HG02678 (cell line): Measurements from ENCODE around the gene THSD8.

Source experiments
- ATAC-seq: cut with Tn5 transposase; IDR thresholded peaks from one replicate; pipeline ENCODE4 v1.9.1; 2021; ENCODE audit warnings: mild to moderate bottlenecking, moderate library complexity; ENCODE audit not compliant: unreplicated experiment

Gene THSD8

DNA sequence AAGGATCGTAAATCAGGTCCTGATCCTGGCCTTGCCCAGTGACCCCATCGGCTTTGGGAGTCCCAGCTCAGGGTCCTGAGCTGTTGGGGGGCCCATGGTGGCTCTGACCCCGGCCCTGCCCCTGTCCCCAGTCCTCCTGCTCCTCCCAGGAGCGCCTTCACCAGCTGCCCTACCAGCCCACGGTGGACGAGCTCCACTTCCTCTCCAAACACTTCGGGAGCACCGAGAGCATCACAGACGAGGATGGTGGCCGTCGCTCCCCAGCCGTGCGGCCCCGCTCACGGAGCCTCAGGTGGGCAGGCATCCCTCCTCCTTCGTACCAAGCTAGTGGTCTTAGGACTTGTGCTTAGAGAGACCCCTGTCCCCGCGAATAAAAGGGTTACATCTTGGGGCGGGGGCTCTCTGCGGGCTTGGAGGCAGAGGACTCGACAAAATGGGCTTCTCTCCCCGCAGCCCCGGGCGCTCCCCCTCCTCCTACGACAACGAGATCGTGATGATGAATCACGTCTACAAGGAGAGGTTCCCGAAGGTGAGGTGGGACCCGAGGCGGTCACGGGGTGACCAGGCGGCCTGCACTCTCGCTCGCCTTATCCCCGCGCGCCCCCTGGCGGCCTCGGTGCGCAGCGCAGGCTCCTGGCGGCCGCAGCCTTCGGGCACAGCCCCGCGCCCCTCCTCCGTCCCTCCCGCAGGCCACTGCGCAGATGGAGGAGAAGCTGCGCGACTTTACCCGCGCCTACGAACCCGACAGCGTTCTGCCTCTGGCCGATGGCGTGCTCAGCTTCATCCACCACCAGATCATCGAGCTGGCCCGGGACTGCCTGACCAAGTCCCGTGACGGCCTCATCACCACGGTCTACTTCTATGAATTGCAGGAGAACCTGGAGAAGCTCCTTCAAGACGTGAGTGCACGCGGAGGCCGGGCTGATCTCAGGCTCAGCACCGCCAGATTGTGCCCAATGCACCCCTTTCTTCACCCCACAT is 45.6 kb downstream of the THSD8 start:
- ATAC-seq = peak; percentile 56
